Stimulated activated CD4-positive, alpha-beta T cell treated with anti-CD3 and anti-CD28 coated beads, Interleukin-2, amount 100 ng/mL, for 24 hours (primary cell): Measurements from ENCODE around the gene CD53.
"Not testable (repeated sequence)": the region's sequence is repeated elsewhere in the genome, so short reads cannot be mapped to it uniquely, and the experiment has no call there.

Experiments used
- DNase-seq, 2 donors: peaks; one replicate each; pipeline ENCODE4 v3.0.0-alpha.2; 2020

Gene CD53

GRCh38 chr1:110872745-110873720, at the start of gene CD53:
CD53 (plus strand) TSS chr1:110873148; CDS start chr1:110891409, 18,261 bp downstream.
- DNase-seq, result peak in 1 of 2 donors; percentile 47

GRCh38 chr1:110824192-110824591, 48.8 kb upstream of the CD53 start:
- DNase-seq, result no peak

- peak; percentile 3 to 20 for DNase-seq
Measured at GRCh38 chr1:110829955-110830553, 42.9 kb upstream of the CD53 start.

DNA sequence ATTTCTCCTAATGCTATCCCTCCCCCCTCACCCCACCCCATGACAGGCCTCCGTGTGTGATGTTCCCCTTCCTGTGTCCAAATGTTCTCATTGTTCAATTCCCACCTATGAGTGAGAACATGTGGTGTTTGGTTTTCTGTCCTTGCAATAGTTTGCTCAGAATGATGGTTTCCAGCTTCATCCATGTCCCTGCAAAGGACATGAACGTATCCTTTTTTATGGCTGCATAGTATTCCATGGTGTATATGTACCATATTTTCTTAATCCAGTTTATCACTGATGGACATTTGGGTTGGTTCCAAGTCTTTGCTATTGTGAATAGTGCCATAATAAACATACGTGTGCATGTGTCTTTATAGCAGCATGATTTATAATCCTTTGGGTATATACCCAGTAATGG, 39.2 kb upstream of the CD53 start:
- not testable (repeated sequence) for DNase-seq

- no peak for DNase-seq
Measured at GRCh38 chr1:110846861-110847260, 26.1 kb upstream of the CD53 start.

DNA sequence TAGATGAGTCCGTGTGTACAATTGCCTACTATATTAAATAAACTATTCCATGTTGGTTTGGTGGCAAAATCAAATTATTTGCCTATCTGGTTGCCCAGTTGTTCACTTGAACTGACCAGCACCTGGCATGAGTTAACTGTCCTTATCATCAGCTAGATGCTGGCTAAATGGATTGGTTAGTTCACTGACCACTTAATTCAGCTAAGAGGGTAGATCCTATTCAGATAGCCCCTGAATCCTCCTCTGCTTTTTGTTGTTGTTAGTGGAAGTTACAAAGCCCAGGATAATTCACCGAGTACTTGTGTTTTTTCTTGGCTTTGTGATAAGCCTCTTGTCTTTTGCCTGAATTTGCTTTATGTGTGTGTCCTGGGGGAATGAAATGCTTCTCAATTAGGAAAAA, 22.8 kb upstream of the CD53 start:
- DNase-seq, result no peak

DNA sequence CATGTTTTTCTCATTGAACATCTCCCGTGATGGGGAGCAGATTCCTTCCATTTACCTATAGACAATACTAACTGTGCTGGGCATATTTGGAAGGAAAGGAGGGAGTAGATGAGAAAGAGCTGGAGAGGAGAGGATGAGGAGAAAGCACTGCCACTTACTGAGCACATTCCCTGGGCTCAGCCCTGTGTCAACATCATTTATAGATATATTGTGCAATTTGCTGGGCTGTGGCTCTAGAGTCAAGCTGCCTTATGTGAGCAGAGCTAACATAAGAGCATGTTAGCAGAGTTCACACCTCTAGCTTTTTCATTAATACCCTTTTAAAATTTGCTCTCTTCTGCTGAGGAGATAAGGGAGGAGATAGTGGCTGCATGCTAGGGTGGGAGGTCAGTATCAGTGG, 22.3 kb upstream of the CD53 start:
- no peak for DNase-seq

DNA sequence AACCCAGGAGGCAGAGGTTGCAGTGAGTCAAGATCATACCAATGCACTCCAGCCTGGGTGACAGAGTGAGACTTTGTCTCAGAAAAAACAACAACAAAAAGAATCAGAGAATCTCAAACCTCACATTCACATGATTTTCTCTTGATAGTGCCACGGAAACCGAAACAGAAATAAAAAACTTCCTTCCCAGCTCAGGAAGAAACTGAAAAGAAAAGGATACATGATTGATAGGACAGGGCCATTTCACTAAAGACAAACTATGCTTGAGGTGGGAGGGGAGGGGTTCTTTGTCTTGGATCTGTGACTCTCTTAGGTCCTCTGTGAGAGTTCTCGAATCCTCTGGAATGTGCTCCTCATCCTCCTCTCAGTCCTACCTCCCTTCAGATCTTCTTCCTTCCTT, 19.8 kb upstream of the CD53 start:
- DNase-seq, result no peak

- DNase-seq, result no peak
Measured at GRCh38 chr1:110856410-110856809, 16.5 kb upstream of the CD53 start.

DNA sequence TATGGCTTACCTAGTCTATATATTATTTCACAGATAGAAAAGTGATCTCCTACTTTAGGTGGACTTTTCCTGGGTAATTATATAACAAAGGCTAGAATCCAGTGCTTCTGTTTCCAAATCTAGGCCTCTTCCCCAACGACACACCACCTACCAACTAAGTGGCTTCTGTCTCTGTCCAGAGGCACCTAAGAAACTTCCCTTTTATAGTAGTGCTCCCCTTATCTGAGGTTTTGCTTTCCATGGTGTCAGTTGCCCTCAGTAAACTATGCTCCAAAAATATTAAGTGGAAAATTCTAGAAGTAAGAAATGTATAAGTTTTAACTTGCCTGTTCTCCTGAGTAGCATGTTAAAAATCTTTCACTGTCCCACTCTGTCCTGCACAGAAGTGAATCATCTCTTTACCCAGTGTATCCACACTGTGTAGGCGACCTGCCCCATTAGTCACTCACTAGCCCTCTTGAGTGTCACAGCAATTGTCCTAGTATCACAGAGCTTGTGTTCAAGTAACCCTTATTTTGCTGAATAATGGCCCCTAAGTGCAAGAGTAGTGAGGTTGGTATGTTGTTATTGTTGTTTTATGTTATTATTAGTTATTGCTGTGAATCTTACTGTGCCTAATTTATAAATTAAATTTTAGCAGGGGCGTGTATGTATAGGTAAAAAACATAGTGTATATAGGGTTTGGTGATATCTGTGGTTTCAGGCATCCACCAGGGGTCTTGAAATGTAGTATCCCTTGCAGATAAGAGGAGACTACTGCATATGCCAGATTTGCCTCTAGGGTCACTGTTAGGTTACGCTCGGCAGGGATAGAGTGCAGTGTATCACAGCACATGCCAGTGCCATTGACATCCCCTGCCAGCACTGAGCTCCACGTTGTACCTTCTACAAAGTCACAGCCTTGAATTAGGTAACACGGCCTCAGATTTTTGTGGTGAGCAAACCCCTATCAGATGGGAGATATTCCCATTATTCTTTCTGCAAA, 14.7 kb upstream of the CD53 start:
- DNase-seq, result no peak

DNA sequence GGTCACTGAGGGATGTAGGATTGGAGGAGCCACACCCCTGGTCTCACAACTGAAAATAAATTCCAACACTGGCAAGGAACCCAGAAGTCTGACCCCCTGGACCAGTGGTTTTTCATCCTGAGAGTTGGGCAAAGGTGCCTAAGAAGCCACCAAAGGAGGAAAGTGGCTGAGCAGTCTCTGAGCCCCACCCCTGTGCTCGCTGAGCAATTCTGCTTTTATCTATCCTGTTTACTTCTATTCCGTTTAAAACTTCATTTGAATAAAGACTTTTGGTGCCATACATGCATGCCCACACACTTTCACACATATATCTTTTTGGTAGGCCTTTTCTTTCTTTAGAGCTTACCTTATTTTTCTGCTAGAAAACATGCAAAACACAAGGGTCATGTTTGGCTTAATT, 13.9 kb upstream of the CD53 start:
- no peak for DNase-seq

- no peak for DNase-seq
Measured at GRCh38 chr1:110860174-110860573, 12.8 kb upstream of the CD53 start.

DNA sequence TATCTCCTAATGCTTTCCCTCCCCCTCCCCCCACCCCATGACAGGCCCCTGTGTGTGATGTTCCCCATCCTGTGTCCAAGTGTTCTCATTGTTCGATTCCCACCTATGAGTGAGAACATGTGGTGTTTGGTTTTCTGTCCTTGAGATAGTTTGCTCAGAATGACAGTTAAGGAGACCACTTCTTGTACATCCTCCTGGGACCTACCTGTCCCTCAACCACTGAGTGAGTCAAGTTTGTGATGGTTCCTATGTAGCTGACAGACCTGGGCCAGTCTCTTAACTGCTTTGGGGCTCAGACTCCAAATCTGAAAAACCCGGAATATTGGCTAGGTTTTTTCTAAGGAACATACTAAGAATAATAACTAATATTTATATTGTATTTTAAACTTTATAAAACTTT, 12.3 kb upstream of the CD53 start:
- DNase-seq, result not testable (repeated sequence)

- not testable (repeated sequence) for DNase-seq
Measured at GRCh38 chr1:110861942-110862341, 11.0 kb upstream of the CD53 start.

GRCh38 chr1:110864287-110864686, 8.7 kb upstream of the CD53 start:
- no peak for DNase-seq

DNA sequence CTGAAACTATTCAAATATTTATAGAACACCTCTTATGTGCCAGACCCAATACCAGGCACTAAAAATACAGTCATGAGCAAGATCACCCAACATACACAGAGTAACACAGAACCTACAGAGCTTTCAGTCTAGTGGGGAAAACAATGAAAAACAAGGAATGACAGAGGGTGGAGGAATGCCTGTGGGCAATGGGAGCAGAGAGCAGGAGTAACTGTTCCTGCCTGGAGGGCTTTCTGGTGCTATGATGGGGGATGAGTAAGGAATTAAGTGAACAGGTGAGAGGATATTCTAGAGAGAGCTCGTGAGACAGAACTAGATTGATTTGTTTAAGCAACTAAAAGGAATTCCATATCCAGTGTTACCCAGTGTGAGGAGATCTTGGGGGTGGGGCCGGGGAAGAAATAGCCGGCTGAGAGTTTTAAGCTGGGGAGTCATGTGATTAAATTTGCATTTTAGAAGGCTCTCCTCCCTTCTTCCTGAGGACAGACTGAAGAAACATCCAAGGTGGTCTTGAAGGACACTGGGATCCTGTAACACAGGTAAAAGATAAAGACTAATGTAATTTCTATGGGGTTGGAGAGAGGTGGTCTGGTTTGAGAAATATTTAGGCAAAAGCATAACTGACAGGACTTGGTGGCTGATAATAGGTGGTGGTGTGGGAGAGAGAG, 2.1 kb upstream of the CD53 start:
- no peak for DNase-seq

- no peak for DNase-seq
Measured at GRCh38 chr1:110872366-110872744, 593 bp upstream of the CD53 start.

- DNase-seq, result no peak
Measured at GRCh38 chr1:110873856-110874255, 908 bp downstream of the CD53 start.

- no peak for DNase-seq
Measured at GRCh38 chr1:110874324-110875215, 1.6 kb downstream of the CD53 start.

- DNase-seq, result peak; percentile 38 to 60
Measured at GRCh38 chr1:110875216-110875731, 2.3 kb downstream of the CD53 start.

GRCh38 chr1:110876748-110877341, 3.9 kb downstream of the CD53 start:
- DNase-seq, result no peak
